Thyroid gland (tissue), 4 donors: ENCODE data around the gene FGF3.

Source experiments
- POLR2A ChIP-seq, 2 donors: fragments of 450-650 bp; IDR thresholded peaks; one replicate each; pipeline ENCODE4 v1.6.1; 2017; ENCODE audit warnings: antibody characterized with exemption in 2 of 2, mild to moderate bottlenecking in 2 of 2, moderate library complexity in 1 of 2
- TF ChIP-seq, protein P1 (sequence below), 6 experiments: fragments of 200-600 bp in 3 of 6; fragments of 450-650 bp in 3 of 6; sonication (generic) in 3 of 6; IDR thresholded peaks; one replicate each; pipeline ENCODE4 v1.5.1; 2016 to 2019; ENCODE audit warnings: antibody characterized with exemption in 6 of 6, mild to moderate bottlenecking in 2 of 6, inconsistent platforms in 1 of 6, moderate library complexity in 1 of 6

DNA sequence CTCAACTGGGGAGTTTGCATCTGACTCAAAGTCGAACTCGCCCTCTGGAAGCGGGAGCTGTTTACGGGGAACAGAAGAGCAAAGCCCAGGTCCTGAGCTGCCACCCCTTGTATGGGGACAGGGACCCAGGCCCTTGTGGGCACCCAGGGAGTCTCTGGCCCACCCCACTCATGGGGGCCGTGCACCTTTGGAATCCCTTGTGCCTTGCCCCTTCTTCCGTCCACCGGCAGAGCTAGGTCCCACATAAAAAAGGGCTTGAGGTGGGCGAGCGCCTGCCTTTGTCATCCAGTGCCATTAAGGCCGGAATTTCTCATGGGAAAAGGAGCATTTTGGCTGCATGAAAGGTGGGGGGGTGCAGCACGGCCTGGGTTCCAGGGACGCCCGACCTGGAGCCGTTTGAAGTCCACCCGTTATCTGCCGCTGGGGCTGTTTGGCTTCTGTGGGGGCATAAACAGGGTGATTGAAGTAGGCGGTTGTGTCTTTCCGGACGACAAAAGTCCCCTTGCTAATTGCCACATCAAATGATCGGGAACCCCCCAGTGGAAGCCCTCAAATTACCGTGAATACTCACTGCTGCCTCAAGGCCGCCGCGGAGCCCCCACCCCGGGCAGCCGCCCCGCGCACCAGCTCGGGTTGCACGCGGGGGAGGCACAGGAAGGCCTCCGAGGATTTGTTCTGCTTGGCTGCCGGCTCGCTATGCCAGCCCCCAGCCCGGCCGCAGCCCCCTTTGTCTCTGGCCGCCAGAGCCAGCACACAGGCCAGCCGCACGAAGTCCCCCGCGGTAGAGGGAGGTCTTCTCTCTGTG, 49.0 kb upstream of the FGF3 start:
- TF ChIP-seq, protein P1, sequence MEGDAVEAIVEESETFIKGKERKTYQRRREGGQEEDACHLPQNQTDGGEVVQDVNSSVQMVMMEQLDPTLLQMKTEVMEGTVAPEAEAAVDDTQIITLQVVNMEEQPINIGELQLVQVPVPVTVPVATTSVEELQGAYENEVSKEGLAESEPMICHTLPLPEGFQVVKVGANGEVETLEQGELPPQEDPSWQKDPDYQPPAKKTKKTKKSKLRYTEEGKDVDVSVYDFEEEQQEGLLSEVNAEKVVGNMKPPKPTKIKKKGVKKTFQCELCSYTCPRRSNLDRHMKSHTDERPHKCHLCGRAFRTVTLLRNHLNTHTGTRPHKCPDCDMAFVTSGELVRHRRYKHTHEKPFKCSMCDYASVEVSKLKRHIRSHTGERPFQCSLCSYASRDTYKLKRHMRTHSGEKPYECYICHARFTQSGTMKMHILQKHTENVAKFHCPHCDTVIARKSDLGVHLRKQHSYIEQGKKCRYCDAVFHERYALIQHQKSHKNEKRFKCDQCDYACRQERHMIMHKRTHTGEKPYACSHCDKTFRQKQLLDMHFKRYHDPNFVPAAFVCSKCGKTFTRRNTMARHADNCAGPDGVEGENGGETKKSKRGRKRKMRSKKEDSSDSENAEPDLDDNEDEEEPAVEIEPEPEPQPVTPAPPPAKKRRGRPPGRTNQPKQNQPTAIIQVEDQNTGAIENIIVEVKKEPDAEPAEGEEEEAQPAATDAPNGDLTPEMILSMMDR (IDR thresholded peaks at IDR 0.05) = no peak
- TF ChIP-seq POLR2A (IDR thresholded peaks at IDR 0.05) = no peak
